CD14-positive monocyte (primary cell): ENCODE measurements around the gene CTNNA2. TPM values are rescaled to one million over a fixed set of nuclear protein-coding genes. Genes with fewer than 3 reads are reported as not detected.

Source experiments
- DNase-seq, 3 donors: peaks; one replicate each; pipeline ENCODE4 v3.0.0-alpha.2; 2011 to 2022
- H2AFZ ChIP-seq: 2 replicates; pipeline ENCODE4 v1.6.0; 2012; ENCODE audit warnings: mild to moderate bottlenecking, low read depth, low read length, inconsistent platforms; ENCODE audit not compliant: insufficient read depth, poor library complexity, severe bottlenecking
- H3K27ac ChIP-seq, 2 donors: 1 replicate in 1 of 2; 2 replicates in 1 of 2; pipeline ENCODE4 v1.5.1; 2012 to 2013; ENCODE audit warnings: low read length in 2 of 2, control low read depth in 1 of 2, inconsistent platforms in 1 of 2, low read depth in 1 of 2, mild to moderate bottlenecking in 1 of 2
- H3K27me3 ChIP-seq, 2 donors: one replicate each; pipeline versions ENCODE4 v1.6.0 to v1.6.1; 2011 to 2013; ENCODE audit warnings: low read length in 2 of 2; ENCODE audit not compliant: control insufficient read depth in 2 of 2, insufficient read depth in 2 of 2
- H3K36me3 ChIP-seq, 2 donors: replicated peaks in 1 of 2; 1 replicate in 1 of 2; 2 replicates in 1 of 2; pipeline versions ENCODE4 v1.5.1 to v1.6.1; 2012 to 2013; ENCODE audit warnings: low read length in 2 of 2, control low read depth in 1 of 2, inconsistent platforms in 1 of 2, mild to moderate bottlenecking in 1 of 2; ENCODE audit not compliant: insufficient read depth in 2 of 2, control insufficient read depth in 1 of 2
- H3K4me1 ChIP-seq, 2 donors: 1 replicate in 1 of 2; 2 replicates in 1 of 2; pipeline versions ENCODE4 v1.5.1 to v1.6.1; 2012 to 2013; ENCODE audit warnings: low read length in 2 of 2, control low read depth in 1 of 2, inconsistent platforms in 1 of 2, mild to moderate bottlenecking in 1 of 2, moderate library complexity in 1 of 2; ENCODE audit not compliant: insufficient read depth in 2 of 2, control insufficient read depth in 1 of 2
- H3K4me2 ChIP-seq: replicated peaks from 2 replicates; pipeline ENCODE3; 2012; ENCODE audit warnings: low read length, moderate library complexity, mild to moderate bottlenecking; ENCODE audit not compliant: poor library complexity, severe bottlenecking; ENCODE audit errors: extremely low read depth
- H3K4me3 ChIP-seq, 3 experiments: fragments of 200-600 bp in 1 of 3; sonication (generic) in 1 of 3; replicated peaks in 1 of 3; 1 replicate in 2 of 3; 2 replicates in 1 of 3; pipeline ENCODE4 v1.5.1; 2011 to 2013; ENCODE audit warnings: low read length in 3 of 3, mild to moderate bottlenecking in 3 of 3, control low read depth in 2 of 3, low read depth in 2 of 3, inconsistent platforms in 1 of 3, moderate library complexity in 1 of 3
- H3K79me2 ChIP-seq: 2 replicates; pipeline ENCODE4 v1.6.0; 2012; ENCODE audit warnings: mild to moderate bottlenecking, control low read depth, inconsistent platforms, low read length, moderate library complexity; ENCODE audit not compliant: insufficient read depth
- H3K9ac ChIP-seq: 2 replicates; pipeline ENCODE4 v1.6.0; 2017; ENCODE audit warnings: low read length, mild to moderate bottlenecking; ENCODE audit not compliant: insufficient read depth, poor library complexity, severe bottlenecking
- H3K9me3 ChIP-seq, 2 donors: replicated peaks in 1 of 2; 1 replicate in 1 of 2; 2 replicates in 1 of 2; pipeline versions ENCODE4 v1.5.1 to v1.6.1; 2012 to 2013; ENCODE audit warnings: low read length in 2 of 2, control low read depth in 1 of 2; ENCODE audit not compliant: control insufficient read depth in 1 of 2, insufficient read depth in 1 of 2
- H4K20me1 ChIP-seq: 2 replicates; pipeline ENCODE4 v1.6.0; 2012; ENCODE audit warnings: mild to moderate bottlenecking, low read length, control low read depth, moderate library complexity; ENCODE audit not compliant: insufficient read depth
- H3K27ac Mint-ChIP-seq, 7 donors: one replicate each; pipeline ENCODE4 v1.8.0; 2020; ENCODE audit warnings: mild to moderate bottlenecking in 7 of 7, mixed read lengths in 7 of 7, moderate library complexity in 6 of 7, inconsistent platforms in 2 of 7
- H3K27me3 Mint-ChIP-seq, 3 donors: one replicate each; pipeline ENCODE4 v1.8.0; 2021 to 2022; ENCODE audit warnings: low read depth in 3 of 3, mild to moderate bottlenecking in 3 of 3, mixed read lengths in 3 of 3, moderate library complexity in 3 of 3, inconsistent platforms in 1 of 3
- H3K36me3 Mint-ChIP-seq, 2 donors: one replicate each; pipeline ENCODE4 v1.8.0; 2020; ENCODE audit warnings: mixed read lengths in 2 of 2, inconsistent platforms in 1 of 2, mild to moderate bottlenecking in 1 of 2
- H3K4me1 Mint-ChIP-seq: one replicate; pipeline ENCODE4 v1.8.0; 2020; ENCODE audit warnings: mild to moderate bottlenecking, mixed read lengths
- H3K4me3 Mint-ChIP-seq, 2 donors: one replicate each; pipeline ENCODE4 v1.8.0; 2020; ENCODE audit warnings: mild to moderate bottlenecking in 2 of 2, mixed read lengths in 2 of 2, moderate library complexity in 1 of 2
- H3K9me3 Mint-ChIP-seq, 7 donors: one replicate each; pipeline ENCODE4 v1.8.0; 2020 to 2022; ENCODE audit warnings: mixed read lengths in 7 of 7, mild to moderate bottlenecking in 6 of 7, moderate library complexity in 6 of 7, inconsistent platforms in 2 of 7
- CTCF ChIP-seq: fragments of 200-600 bp; IDR thresholded peaks from one replicate; pipeline ENCODE4 v1.8.0; 2022; ENCODE audit warnings: antibody characterized with exemption, mild to moderate bottlenecking
- WGBS: methylation state at CpG from one replicate; pipeline ENCODE4 v1.1.5; 2013; ENCODE audit warnings: missing lambda C conversion rate; ENCODE audit not compliant: insufficient coverage; 5-methylcytosine and 5-hydroxymethylcytosine counted together
- intact Hi-C, 2 donors: fragments of 100-400 bp; cut with micrococcal nuclease; formaldehyde crosslinking; loops; one replicate each; pipeline versions ENCODE4 v1.15.0 to v1.15.1; 2023
- polyA plus RNA-seq, 3 donors: library from polyadenylated mRNA; depleted of rRNA in 1 of 3; unstranded in 2 of 3; stranded (reverse) in 1 of 3; fragments of 300-500 nt in 2 of 3; fragments of >200 nt in 1 of 3; fragmentation: Illumina TruSeq in 2 of 3; gene quantifications; 1 replicate in 2 of 3; 2 replicates in 1 of 3; pipeline ENCODE4 v1.2.3, GENCODE V29; 2012 to 2021

CTNNA2 gene
- polyA plus RNA-seq, 3 donors = not detected

GRCh38 chr2:80002568-80003157, 489.8 kb downstream of the CTNNA2 start:
- Histone ChIP-seq H3K27ac (no peak overlapping the region), H3K4me2 (no peak overlapping the region), H2AFZ (no peak overlapping the region), H3K4me3 (no peak overlapping the region), H4K20me1 (no peaks in the 10 kb centered on the region), H3K9ac (no peak overlapping the region), H3K79me2 (no peaks in the 10 kb centered on the region), H3K4me1 (no peaks in the 10 kb centered on the region), H3K27me3 (peaks cover 3% of the 10 kb centered on the region in 2 donors), H3K36me3 (no peaks in the 10 kb centered on the region), H3K9me3 (no peaks in the 10 kb centered on the region)
- H3K4me3 Mint-ChIP-seq = no peak overlapping the region
- no peak for TF ChIP-seq CTCF
- peaks cover 0 to 2% (median 0%) of the 10 kb centered on the region in 7 donors for H3K9me3 Mint-ChIP-seq
- no peaks in the 10 kb centered on the region for H3K36me3 Mint-ChIP-seq
- peaks cover 7 to 8% (median 7%) of the 10 kb centered on the region in 3 donors for H3K27me3 Mint-ChIP-seq
- H3K27ac Mint-ChIP-seq = no peak overlapping the region
- no peak for DNase-seq
- intact Hi-C loops = no loop called here
- WGBS = 66% methylated on average over 2 of the region's 6 CpGs
- no peaks in the 10 kb centered on the region for H3K4me1 Mint-ChIP-seq

GRCh38 chr2:80007777-80008503, 495.1 kb downstream of the CTNNA2 start:
- Histone ChIP-seq H4K20me1 (no peaks in the 10 kb centered on the region), H3K36me3 (no peaks in the 10 kb centered on the region), H3K9ac (no peak overlapping the region), H3K4me1 (no peaks in the 10 kb centered on the region), H3K4me2 (no peak overlapping the region), H3K27ac (no peak overlapping the region), H3K79me2 (no peaks in the 10 kb centered on the region), H3K4me3 (no peak overlapping the region), H3K9me3 (no peaks in the 10 kb centered on the region), H3K27me3 (no peaks in the 10 kb centered on the region), H2AFZ (no peak overlapping the region)
- Mint-ChIP-seq H3K4me3 (no peak overlapping the region), H3K4me1 (no peaks in the 10 kb centered on the region), H3K36me3 (no peaks in the 10 kb centered on the region), H3K27ac (no peak overlapping the region), H3K27me3 (peaks cover 2 to 6% (median 2%) of the 10 kb centered on the region in 3 donors), H3K9me3 (no peaks in the 10 kb centered on the region)
- intact Hi-C loops = no loop called here
- TF ChIP-seq CTCF = no peak
- no peak for DNase-seq
- WGBS = 13% methylated on average over 2 of the region's 5 CpGs
